BE2C (cell line): Measurements from ENCODE around the gene TTC16. TPM values are rescaled to one million over a fixed set of nuclear protein-coding genes. Genes with fewer than 3 reads are reported as not detected.

Experiments used
- DNase-seq: peaks from one replicate; pipeline ENCODE4 v3.0.0-alpha.2; 2020
- H3K27me3 ChIP-seq: fragments of 250-450 bp; sonication (Bioruptor Pico); 2 replicates; pipeline ENCODE4 v1.5.1; 2020; ENCODE audit warnings: mild to moderate bottlenecking
- H3K36me3 ChIP-seq: fragments of 250-450 bp; sonication (Bioruptor Pico); 2 replicates; pipeline ENCODE4 v1.5.1; 2020; ENCODE audit warnings: mild to moderate bottlenecking
- H3K4me1 ChIP-seq: fragments of 250-450 bp; sonication (Bioruptor Pico); 2 replicates; pipeline ENCODE4 v1.5.1; 2020
- H3K4me3 ChIP-seq: 2 replicates; pipeline ENCODE4 v1.5.1; 2011; ENCODE audit warnings: low read depth, low read length
- H3K9me3 ChIP-seq: fragments of 250-450 bp; sonication (Bioruptor Pico); 2 replicates; pipeline ENCODE4 v1.5.1; 2020
- CTCF ChIP-seq: IDR thresholded peaks from 2 replicates; pipeline ENCODE4 v1.5.1; 2012; ENCODE audit warnings: mild to moderate bottlenecking, low read depth, low read length
- polyA plus RNA-seq: library from polyadenylated mRNA; unstranded; fragments of >200 nt; gene quantifications from one replicate; pipeline ENCODE4 v1.2.1, GENCODE V29; 2012; ENCODE audit warnings: low read depth, missing spikeins; ENCODE audit not compliant: insufficient read length, insufficient read depth

TTC16 gene
- polyA plus RNA-seq: 0.28 TPM

GRCh38 chr9:127715470-127716337 lies at the start of gene TTC16, which contains the start of gene PTRH1:
TTC16 (plus strand) TSS chr9:127716079; CDS start chr9:127716146, 67 bp downstream.
PTRH1 (minus strand) TSS chr9:127715663; CDS start chr9:127715639, 24 bp downstream.
- DNase-seq: peak; percentile 98
- Histone ChIP-seq H3K36me3 (no peaks in the 10 kb centered on the region), H3K4me1 (peaks cover 10% of the 10 kb centered on the region), H3K27me3 (no peaks in the 10 kb centered on the region), H3K9me3 (no peaks in the 10 kb centered on the region), H3K4me3 (peak within 1 kb of the TSS; percentile 88)
- no peak for TF ChIP-seq CTCF

- no peak for DNase-seq
- no peaks in the 10 kb centered on the region for H3K27me3 ChIP-seq
- TF ChIP-seq CTCF: no peak
- peaks cover 16% of the 10 kb centered on the region for H3K36me3 ChIP-seq
- H3K9me3 ChIP-seq: no peaks in the 10 kb centered on the region
- peaks cover 20% of the 10 kb centered on the region for H3K4me1 ChIP-seq
- H3K4me3 ChIP-seq: no peak overlapping the region
These were observed 48.6 kb upstream of the TTC16 start for GRCh38 chr9:127667127-127667844.

- H3K9me3 ChIP-seq: no peaks in the 10 kb centered on the region
- peaks cover 20% of the 10 kb centered on the region for H3K4me1 ChIP-seq
- TF ChIP-seq CTCF: no peak
- no peaks in the 10 kb centered on the region for H3K27me3 ChIP-seq
- peaks cover 18% of the 10 kb centered on the region for H3K36me3 ChIP-seq
- no peak overlapping the region for H3K4me3 ChIP-seq
- DNase-seq: no peak
These were observed 48.0 kb upstream of the TTC16 start for GRCh38 chr9:127667906-127668305.

- no peak for TF ChIP-seq CTCF
- no peaks in the 10 kb centered on the region for H3K9me3 ChIP-seq
- H3K4me1 ChIP-seq: no peaks in the 10 kb centered on the region
- no peaks in the 10 kb centered on the region for H3K27me3 ChIP-seq
- DNase-seq: no peak
- H3K4me3 ChIP-seq: no peak overlapping the region
- peaks cover 39% of the 10 kb centered on the region for H3K36me3 ChIP-seq
These were observed 42.6 kb upstream of the TTC16 start for GRCh38 chr9:127673234-127673633.

GRCh38 chr9:127676638-127677037 lies 39.2 kb upstream of the TTC16 start:
- no peaks in the 10 kb centered on the region for H3K4me1 ChIP-seq
- H3K9me3 ChIP-seq: no peaks in the 10 kb centered on the region
- no peak for DNase-seq
- H3K27me3 ChIP-seq: no peaks in the 10 kb centered on the region
- H3K36me3 ChIP-seq: peaks cover 60% of the 10 kb centered on the region
- H3K4me3 ChIP-seq: no peak overlapping the region
- TF ChIP-seq CTCF: no peak
